ENCODE data around the gene CHMP1B.

Gene CHMP1B

GRCh38 chr18:11859282-11859830 is 8.1 kb downstream of the CHMP1B start:
- TF ChIP-seq CTCF (IDR thresholded peaks at IDR 0.05; ENCODE audit: low read depth, low read length, missing control alignments), result no peak
- no peak for DNase-seq (ENCODE audit: extremely low read depth, low read depth)
- H3K4me3 ChIP-seq (replicated peaks; ENCODE audit: low read depth, low read length), result no peak overlapping the region

- no peak for DNase-seq (ENCODE audit: extremely low read depth, low read depth)
- no peak overlapping the region for H3K4me3 ChIP-seq (replicated peaks; ENCODE audit: low read depth, low read length)
- peak; percentile 12 for TF ChIP-seq CTCF (IDR thresholded peaks at IDR 0.05; ENCODE audit: low read depth, low read length, missing control alignments)
These were observed 8.7 kb downstream of the CHMP1B start for GRCh38 chr18:11859903-11860407.

- H3K4me3 ChIP-seq (replicated peaks; ENCODE audit: low read depth, low read length), result no peak overlapping the region
- no peak for DNase-seq (ENCODE audit: extremely low read depth, low read depth)
- no peak for TF ChIP-seq CTCF (IDR thresholded peaks at IDR 0.05; ENCODE audit: low read depth, low read length, missing control alignments)
These were observed 9.6 kb downstream of the CHMP1B start for GRCh38 chr18:11860594-11861450.

DNA sequence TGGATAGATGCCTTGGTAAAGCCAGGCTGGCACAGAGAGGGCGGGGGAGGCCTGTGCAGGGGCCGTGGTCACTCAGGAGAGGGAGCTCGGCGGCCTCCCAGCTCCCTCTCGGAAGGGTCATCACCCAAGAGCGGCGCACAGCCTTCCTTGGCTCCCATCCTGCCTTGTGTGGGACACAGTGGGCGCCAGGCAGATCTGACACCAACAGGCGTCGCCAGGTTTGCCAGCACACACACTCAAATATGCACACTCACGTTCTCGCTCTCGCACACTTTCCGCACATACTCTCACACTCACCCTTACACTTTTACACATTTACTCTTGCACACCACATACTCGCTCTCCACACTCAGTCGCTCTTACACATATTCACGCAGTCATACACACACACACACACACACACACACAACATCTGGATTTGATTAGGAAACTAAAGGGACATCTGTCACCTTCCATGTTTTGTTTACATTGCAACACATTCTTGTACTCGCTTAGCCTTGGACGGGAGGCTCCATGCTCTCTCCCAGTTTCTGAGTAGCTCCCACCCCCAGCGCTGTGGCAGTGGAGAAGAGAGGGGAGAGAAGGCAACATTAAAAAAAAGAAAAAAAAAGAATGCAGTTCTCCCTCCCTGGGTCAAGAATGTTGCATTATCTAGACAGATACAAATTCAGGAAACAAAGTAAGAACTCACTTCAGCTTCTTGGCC is 10.5 kb downstream of the CHMP1B start:
- TF ChIP-seq CTCF (IDR thresholded peaks at IDR 0.05; ENCODE audit: low read depth, low read length, missing control alignments), result no peak
- H3K4me3 ChIP-seq (replicated peaks; ENCODE audit: low read depth, low read length), result no peak overlapping the region
- no peak for DNase-seq (ENCODE audit: extremely low read depth, low read depth)

GRCh38 chr18:11862468-11863137 is 11.4 kb downstream of the CHMP1B start:
- no peak for DNase-seq (ENCODE audit: extremely low read depth, low read depth)
- TF ChIP-seq CTCF (IDR thresholded peaks at IDR 0.05; ENCODE audit: low read depth, low read length, missing control alignments), result no peak
- no peak overlapping the region for H3K4me3 ChIP-seq (replicated peaks; ENCODE audit: low read depth, low read length)

- no peak for DNase-seq (ENCODE audit: extremely low read depth, low read depth)
- H3K4me3 ChIP-seq (replicated peaks; ENCODE audit: low read depth, low read length), result no peak overlapping the region
- TF ChIP-seq CTCF (IDR thresholded peaks at IDR 0.05; ENCODE audit: low read depth, low read length, missing control alignments), result no peak
These were observed 13.3 kb downstream of the CHMP1B start for GRCh38 chr18:11864471-11864870.
